Choroid plexus epithelial cell (primary cell): ENCODE results near the gene SLC22A14.

Source experiments
- DNase-seq: peaks from one replicate; pipeline ENCODE4 v3.0.0-alpha.2; 2010; ENCODE audit warnings: low read depth
- H3K4me3 ChIP-seq: 2 replicates; pipeline ENCODE4 v1.5.1; 2011; ENCODE audit warnings: low read depth, mild to moderate bottlenecking, control low read depth, low read length, moderate library complexity
- TF ChIP-seq, protein P1 (sequence below): conservative IDR thresholded peaks from 2 replicates; pipeline ENCODE4 v1.5.1; 2011; ENCODE audit warnings: low read depth, mild to moderate bottlenecking, control low read depth, inconsistent platforms, low read length, moderate library complexity

Gene SLC22A14

DNA sequence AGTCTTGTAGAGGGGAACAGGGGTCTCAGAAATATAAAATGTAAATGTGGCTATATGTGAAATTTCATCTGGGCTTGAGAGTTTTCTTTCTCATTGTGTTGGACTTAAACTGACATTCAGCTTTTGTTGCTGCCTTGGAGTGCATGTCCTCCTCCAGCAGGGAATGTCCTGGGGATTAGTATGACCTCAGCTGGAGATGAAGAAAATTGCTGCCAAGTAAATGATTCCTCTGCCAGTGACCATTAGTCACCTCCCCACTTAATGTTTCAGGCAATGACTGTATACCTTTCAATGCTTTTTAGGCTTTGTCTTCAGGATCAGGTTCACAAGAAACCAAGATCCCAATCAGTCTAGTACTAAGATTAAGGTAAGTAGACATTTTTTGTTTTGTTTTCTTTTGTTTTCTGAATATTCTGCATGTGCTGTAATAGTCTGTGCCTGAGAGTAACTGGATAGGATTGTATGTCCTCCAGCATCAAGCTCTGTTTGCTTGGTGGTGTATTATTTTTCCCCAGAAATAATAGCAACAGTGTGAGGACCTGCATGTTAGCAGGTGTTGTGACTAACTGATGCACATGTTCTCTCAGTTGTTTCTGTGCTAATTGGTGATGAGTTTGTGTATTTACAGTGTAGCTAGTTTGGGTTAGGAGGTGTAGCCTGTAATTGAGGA, 34.6 kb upstream of the SLC22A14 start:
- TF ChIP-seq, protein P1, sequence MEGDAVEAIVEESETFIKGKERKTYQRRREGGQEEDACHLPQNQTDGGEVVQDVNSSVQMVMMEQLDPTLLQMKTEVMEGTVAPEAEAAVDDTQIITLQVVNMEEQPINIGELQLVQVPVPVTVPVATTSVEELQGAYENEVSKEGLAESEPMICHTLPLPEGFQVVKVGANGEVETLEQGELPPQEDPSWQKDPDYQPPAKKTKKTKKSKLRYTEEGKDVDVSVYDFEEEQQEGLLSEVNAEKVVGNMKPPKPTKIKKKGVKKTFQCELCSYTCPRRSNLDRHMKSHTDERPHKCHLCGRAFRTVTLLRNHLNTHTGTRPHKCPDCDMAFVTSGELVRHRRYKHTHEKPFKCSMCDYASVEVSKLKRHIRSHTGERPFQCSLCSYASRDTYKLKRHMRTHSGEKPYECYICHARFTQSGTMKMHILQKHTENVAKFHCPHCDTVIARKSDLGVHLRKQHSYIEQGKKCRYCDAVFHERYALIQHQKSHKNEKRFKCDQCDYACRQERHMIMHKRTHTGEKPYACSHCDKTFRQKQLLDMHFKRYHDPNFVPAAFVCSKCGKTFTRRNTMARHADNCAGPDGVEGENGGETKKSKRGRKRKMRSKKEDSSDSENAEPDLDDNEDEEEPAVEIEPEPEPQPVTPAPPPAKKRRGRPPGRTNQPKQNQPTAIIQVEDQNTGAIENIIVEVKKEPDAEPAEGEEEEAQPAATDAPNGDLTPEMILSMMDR = peak; percentile 56
- peak; percentile 85 for DNase-seq
- no peak overlapping the region for H3K4me3 ChIP-seq

- no peak for DNase-seq
- TF ChIP-seq, protein P1 = no peak
- H3K4me3 ChIP-seq = no peak overlapping the region
Observed at GRCh38 chr3:38250198-38250597, 31.9 kb upstream of the SLC22A14 start.

DNA sequence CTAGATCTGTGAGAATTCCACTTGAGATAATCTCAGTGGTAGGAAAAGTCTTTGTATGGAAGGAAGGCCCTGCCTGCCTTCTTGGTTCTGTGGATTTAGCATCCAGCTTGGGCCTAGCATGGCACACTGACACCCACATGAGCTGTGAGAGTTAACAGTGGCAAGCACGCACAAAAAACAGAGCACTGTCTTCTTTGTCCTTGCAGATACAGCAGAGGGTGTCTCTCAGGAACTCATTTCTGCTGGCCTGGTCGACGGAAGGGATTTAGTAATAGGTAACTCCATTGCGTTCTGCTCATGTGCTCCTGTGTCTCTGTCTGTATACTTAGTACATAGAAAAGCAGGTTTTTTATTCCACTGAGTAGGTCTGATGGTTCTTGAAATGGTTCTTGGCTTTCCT, 30.9 kb upstream of the SLC22A14 start:
- TF ChIP-seq, protein P1 = no peak
- H3K4me3 ChIP-seq = no peak overlapping the region
- no peak for DNase-seq

- TF ChIP-seq, protein P1 = no peak
- no peak for DNase-seq
- no peak overlapping the region for H3K4me3 ChIP-seq
Observed at GRCh38 chr3:38253704-38254103, 28.4 kb upstream of the SLC22A14 start.

DNA sequence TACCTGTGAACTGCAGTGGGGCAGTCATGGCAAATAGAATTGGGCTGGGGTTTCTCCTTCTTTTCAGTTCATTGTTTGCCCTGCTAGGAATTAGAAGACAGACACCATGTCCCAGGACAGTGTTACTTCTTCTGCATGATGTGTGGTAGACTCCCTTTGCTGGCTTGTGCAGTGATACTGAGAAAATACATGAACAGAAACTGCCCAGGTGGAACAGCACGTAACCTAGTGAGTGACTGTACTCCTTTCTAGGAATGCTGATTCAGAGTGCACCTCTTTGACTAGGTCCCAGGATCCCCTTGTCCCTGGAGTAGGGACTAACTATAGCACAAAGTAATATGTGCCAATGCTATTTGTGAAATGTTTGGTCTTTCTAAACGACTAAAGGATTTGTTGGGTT, 27.2 kb upstream of the SLC22A14 start:
- TF ChIP-seq, protein P1 = no peak
- DNase-seq = no peak
- no peak overlapping the region for H3K4me3 ChIP-seq

DNA sequence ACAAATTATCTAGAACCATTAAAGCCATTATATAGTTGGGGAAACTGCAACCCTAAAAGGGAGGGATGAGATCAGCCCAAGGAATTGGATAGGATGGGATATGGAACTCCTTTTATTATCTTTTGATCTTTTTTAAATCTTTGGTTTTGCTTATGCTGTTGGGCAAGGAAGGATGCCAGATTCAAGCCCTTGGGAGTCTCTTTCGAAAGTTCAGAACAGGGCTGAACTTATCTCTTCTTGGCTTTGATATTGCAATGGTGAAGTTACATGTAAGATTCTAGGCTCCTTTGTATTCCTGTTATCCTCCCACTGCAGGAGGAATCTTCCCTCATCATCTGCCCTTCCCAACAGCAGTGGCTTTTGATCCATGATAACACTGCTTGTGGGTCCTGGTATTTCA, 26.5 kb upstream of the SLC22A14 start:
- H3K4me3 ChIP-seq = no peak overlapping the region
- no peak for DNase-seq
- TF ChIP-seq, protein P1 = no peak

DNA sequence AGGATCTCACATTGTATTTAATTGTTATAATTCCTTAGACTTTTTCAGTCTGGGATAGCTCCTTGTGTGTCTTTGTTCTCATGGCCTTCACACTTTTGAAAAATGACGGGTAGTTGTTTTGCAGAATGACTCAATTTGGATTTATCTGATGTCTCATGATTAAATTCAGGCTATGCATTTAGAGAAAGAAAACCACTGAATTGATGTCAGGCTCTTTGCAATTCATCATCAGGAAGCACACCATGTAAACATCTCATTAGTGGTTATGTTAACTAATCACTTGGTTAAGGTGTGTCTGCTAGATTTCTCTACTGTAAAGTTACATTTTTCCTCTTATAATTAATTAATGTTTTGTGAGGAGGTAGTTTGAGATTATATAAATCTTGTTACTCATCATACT, 24.5 kb upstream of the SLC22A14 start:
- DNase-seq = no peak
- TF ChIP-seq, protein P1 = no peak
- no peak overlapping the region for H3K4me3 ChIP-seq
